NCI-H2081 (cell line): ENCODE measurements around the gene COIL.

Source experiments
- DNase-seq, 2 experiments: peaks; one replicate each; lab custom pipeline; 2025; lab: John Stamatoyannopoulos, UW

The COIL gene

DNA sequence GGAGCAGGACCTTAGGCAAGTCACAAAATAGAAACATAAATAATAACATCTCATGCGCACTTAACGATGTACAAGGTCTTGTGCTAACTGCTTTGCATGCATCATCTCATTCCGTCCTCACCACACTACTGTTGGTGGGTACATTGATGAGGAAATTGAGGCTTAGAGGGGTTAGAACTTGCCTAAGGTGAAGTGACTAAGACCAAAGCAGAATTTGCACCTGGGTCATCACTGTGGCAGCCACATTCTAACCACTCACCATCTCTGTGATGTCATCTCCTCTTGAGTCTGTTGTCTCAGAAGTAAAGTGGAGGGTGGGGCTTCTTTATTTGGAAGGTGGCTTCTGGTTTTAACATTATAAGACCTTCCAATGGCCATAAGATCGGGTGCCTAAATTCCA is 26.6 kb downstream of the COIL start:
- DNase-seq = no peak

- DNase-seq = no peak
Observed at GRCh38 chr17:56933868-56934267, 27.0 kb downstream of the COIL start.

- no peak for DNase-seq
Observed at GRCh38 chr17:56933151-56933745, 27.6 kb downstream of the COIL start.

GRCh38 chr17:56930739-56931337 is 30.0 kb downstream of the COIL start:
- no peak for DNase-seq

DNA sequence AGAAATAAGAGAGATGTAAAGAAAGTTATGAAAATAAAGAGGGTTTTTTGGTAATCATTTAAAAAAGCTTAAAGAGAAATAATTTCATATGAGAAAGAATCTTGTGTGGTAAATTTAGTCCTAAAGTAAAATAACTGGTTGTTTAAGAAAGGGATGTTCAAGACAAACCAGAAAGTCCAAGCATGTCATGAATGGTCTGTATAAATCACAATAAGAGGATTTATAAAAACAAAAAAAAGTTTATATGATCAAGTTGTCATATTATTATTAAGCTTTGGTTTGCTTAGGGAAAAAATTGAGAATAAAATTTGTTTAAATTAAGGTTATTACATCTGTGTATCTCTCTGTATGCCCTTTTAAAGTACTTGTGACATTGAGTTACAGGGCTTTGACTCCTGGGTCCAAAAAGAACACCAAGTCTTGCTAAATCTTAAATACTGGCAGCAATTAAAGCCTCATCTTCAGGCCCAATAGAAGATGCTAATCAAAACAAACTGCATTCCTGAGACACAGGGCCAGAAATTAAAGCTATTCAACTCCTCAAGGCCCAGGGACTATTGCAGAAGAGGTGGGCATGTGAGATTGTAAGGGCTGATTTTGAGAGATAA is 31.4 kb downstream of the COIL start:
- peak in 1 of 2 experiments; percentile 28 for DNase-seq

DNA sequence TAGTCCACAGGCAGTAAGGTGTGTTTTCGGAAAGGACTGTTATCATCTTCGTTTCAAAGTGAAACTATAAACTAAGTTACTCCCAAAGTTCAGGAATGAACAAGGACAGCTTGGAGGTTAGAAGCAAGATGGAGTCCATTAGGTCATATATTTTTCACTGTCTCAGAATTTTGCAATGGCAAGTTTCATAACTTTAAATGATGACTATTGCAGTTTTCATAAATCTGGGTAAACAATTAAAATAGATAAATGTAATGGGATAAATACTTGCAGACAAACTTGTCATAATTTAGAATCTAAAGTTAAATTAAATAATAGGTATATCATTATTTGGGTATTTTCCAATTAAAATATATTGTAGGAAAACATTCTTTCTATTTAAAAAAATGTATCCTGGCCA is 32.3 kb downstream of the COIL start:
- no peak for DNase-seq

GRCh38 chr17:56926704-56927103 is 34.1 kb downstream of the COIL start:
- DNase-seq = no peak

DNA sequence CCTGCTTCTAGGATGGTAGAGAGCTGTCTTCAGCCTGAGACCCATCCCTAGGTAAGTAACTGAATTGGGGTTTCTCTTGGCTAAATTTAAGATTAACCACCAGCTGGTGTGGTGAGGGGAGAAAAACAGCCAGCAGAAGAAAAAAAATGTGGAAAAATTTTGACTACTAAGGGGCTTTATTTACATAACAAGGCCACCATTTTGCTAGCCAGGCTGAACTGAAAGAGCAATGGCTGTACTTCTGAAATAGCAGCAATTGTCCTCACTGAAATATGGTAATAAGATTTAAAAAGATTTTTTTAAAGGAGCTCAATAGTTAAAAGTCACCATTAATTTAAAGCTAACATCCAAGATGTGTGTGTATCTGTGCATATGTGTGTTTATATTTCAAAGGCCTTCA is 34.6 kb downstream of the COIL start:
- DNase-seq = no peak

DNA sequence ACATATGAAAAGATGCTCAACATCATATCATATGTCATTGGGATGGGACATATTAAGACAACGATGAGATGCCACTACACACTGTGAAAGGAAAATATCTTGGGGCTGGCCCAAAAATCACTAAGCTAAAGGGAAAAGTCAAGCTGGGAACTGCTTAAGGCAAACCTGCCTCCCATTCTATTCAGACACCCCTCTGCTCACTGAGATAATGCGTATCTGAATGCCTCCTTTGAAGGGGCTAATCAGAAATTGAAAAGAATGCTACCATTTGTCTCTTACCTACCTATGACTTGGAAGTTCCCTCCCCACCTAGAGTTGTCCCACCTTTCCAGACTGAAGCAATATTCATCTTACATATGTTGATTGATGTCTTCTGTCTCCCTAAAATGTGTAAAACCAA is 35.8 kb downstream of the COIL start:
- DNase-seq = no peak

- no peak for DNase-seq
Observed at GRCh38 chr17:56919717-56920116, 41.1 kb downstream of the COIL start.

GRCh38 chr17:56918916-56919315 is 41.9 kb downstream of the COIL start:
- no peak for DNase-seq

DNA sequence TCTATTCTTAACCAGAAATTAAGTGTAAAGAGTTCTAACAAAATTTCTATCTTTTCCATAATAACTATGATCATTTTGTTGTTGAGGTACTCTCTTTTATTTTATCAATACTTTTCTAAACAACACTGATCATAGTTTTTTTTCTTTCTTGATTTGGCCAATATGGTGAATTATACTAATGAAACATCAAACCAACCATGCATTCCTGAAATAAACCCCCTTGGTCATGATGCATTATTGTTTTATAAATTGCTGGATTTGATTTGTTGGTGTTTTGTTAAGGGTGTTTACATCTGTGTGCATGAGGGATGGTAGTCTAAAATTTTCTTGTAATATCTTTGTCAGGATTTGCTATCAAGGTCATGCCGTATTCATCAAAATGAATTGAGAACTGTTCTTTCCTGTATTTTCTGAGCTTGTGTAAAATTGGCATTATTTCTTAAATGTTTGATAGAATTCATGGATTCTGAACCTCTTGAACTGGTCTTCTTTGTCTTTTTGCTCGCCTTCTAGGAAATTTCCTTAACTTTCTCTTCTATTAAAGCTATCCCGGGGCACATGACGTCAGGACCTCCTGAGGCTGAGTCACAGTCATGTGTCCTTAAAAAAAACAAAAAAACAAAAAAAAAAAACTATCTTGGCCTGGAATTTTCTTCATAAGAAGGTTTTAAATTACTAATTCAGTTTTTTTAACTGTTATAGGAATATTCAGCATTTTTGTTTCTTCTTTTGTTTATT is 43.1 kb downstream of the COIL start:
- no peak for DNase-seq

DNA sequence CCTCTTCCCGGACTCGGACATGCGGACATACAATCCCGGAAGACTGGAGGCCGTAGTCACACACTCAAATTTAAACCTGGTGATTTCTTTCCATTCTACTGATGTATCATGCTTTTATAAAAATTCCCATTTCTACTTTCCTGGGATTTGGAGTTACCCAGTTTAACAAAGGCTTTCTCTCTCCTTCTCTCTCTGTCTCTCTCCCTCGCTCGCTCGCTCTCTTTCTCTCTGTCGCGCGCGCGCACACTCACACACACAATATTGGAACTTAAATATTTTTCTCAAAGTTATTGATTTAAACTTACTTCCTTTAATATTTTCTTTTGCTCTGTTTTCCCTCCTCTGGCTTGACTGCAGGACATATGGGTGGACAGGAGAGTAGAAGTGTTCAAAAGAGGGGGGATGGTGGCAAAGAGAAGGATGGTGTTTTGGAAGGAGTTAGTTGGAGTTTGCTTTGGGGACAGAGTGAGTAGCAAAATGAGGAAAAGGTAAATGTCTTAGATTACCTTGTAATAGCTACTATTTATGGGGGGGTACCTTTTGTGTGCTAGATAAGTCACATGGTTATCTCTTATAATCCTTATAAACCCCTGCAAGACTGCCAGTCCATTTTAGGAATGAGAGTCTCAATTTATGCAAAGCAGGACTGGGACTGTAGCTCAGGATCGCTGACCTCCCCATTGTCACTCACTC is 46.1 kb downstream of the COIL start:
- no peak for DNase-seq

DNA sequence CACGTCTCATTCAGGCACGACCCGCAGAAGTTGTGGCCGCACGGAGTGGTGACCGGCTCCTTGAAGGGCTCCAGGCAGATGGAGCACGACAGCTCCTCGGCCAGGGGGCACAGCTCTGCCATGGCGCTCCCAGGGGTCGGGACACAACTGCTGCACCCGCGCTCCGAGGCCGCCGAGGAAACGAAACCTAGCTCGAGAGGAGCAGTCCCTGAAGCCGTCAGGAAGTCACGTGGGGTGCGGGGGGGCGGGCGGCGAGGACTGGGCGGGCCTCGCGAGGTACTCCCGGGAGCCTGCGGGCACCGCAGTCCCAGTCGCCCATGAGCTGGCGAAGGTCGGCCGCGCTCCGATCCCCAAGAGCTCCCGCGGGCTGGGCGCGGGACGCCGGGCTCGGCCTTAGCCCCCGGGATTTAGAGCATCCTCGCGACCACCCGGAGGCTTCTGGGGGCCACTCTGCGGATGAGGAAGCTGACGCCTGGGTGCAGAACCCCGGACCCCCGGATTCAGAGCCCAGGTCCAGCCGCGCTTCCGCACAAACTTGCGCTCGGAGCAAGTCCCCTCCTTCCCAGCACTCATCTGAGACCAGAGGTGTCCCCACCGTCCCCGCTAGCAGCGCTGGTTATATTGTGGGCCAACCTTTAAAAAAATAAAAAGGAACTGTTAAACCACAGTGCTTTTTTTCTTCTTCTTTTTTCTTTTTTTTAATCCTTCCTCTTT is 46.8 kb downstream of the COIL start, which contains the start of gene TRIM25:
TRIM25 (minus strand) TSS at position 183 of the 714 bp plus-strand sequence; CDS start at position 122, 61 bp downstream.
- DNase-seq = peak; percentile 90

- peak; percentile 66 to 69 for DNase-seq
Observed at GRCh38 chr17:56913353-56913866, 47.4 kb downstream of the COIL start.

GRCh38 chr17:56913000-56913311 is 47.9 kb downstream of the COIL start:
- no peak for DNase-seq

GRCh38 chr17:56912105-56912999 is 48.5 kb downstream of the COIL start:
- DNase-seq = no peak

DNA sequence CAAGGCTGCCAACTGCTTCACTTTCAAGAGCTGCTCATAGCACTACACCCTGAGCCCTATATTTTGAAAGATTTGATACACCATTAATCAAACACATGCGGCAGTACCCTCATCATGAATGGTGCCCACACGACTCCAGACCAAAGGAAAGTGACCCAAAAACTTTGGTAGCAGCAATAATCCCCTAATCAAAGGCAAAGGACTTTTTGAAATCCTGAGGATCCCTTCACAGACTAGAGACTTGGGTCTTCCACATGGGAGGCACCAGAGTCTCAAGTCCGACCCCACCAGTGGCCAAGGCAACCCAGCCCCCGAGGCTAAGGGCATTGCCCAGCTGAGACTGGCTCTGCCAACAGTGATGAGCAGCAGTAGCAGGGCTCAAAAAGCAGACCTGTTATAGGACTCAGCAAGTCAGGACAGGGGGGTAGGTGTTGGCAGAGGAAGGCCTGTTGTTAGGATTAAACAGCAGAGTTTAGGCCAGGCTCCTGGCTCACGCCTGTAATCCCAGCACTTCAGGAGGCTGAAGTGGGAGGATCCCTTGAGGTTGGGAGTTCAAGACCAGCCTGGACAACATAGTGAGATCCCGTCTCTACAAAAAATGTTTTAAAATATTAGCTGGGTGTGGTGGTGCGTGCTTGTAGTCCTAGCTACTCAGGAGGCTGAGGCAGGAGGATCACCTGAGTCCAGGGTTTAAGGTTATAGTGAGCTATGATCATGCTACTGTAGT is 50.2 kb downstream of the COIL start:
- DNase-seq = no peak

DNA sequence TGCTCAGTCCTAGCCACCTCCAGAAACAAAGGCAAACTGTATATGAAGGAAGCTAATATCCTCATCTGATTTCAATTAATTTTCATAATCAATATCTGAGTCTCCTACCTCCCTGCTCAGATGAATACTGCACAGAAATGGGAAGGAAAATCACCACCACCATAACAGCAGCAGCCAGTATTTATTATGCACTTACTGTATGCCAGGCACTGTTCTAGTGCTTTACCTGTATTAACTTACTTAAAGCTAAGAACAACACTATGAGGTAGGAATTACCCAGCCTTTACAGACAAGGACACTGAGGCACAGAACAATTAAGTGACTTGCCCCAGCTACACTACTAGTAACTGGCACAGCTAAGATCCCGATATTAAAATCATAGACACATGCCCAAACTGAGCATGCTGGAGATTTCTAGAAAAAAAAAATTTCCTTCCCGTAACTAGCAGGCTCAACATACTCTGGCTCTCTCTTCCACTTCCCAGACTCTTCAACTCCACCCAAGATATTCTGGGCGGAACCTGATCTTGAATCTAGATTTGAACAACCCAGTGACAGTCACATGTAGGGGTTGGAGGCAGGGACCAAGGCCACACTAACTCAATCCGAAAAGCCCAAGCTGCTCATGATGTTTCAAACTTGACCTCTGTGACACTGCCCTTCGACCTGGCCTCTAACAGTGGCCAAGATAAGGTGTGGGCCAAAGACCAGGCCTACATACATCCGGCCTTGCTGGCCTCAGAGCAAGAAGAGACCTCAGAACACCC is 50.9 kb downstream of the COIL start:
- no peak for DNase-seq
